A673 (cell line): ENCODE data around the gene OR51B2. TPM values are rescaled to one million over a fixed set of nuclear protein-coding genes. Genes with fewer than 3 reads are reported as not detected.

ENCODE experiments used
- BruUV-seq: library from RNA; stranded (reverse); fragments of 400-500 nt; replicated peaks from 2 replicates; lab custom pipeline; 2021; lab: Mats Ljungman, UMichigan
- CTCF ChIA-PET: fragments of 300-600 bp; sonication (Branson Sonifier 250); formaldehyde crosslinking; loops from one replicate; lab custom pipeline; 2022; ENCODE audit warnings: antibody characterized with exemption; lab: Charles Lee
- POLR2A ChIA-PET: fragments of 300-600 bp; sonication (Branson Sonifier 250); formaldehyde crosslinking; loops from one replicate; lab custom pipeline; 2022; ENCODE audit warnings: antibody characterized with exemption; ENCODE audit not compliant: low non-redundant PET; lab: Charles Lee
- DNase-seq: peaks from one replicate; pipeline ENCODE4 v3.0.0-alpha.2; 2015; ENCODE audit warnings: low spot score
- H3K27ac ChIP-seq: fragments of 200-600 bp; sonication (generic); 2 replicates; pipeline ENCODE4 v1.5.1; 2016; ENCODE audit warnings: mixed run types, low read depth, mild to moderate bottlenecking, mixed read lengths, antibody characterized with exemption, low read length; ENCODE audit not compliant: poor library complexity, severe bottlenecking
- H3K27me3 ChIP-seq: fragments of 200-600 bp; sonication (generic); replicated peaks from 2 replicates; pipeline ENCODE4 v1.6.1; 2017; ENCODE audit warnings: mixed run types, low read depth, mild to moderate bottlenecking, mixed read lengths, antibody characterized with exemption, low read length; ENCODE audit not compliant: insufficient read depth, poor library complexity
- H3K36me3 ChIP-seq: fragments of 200-600 bp; sonication (generic); 2 replicates; pipeline ENCODE4 v1.6.1; 2016; ENCODE audit warnings: mixed run types, mild to moderate bottlenecking, mixed read lengths, antibody characterized with exemption, low read length; ENCODE audit not compliant: insufficient read depth, poor library complexity, severe bottlenecking
- H3K4me1 ChIP-seq: fragments of 200-600 bp; sonication (generic); 2 replicates; pipeline ENCODE4 v1.6.1; 2017; ENCODE audit warnings: mixed run types, mild to moderate bottlenecking, mixed read lengths, antibody characterized with exemption, low read length; ENCODE audit not compliant: insufficient read depth, poor library complexity, severe bottlenecking
- H3K4me3 ChIP-seq: fragments of 200-600 bp; sonication (generic); 2 replicates; pipeline ENCODE4 v1.5.1; 2016; ENCODE audit warnings: low read depth, mixed run types, mild to moderate bottlenecking, mixed read lengths, low read length; ENCODE audit not compliant: poor library complexity, severe bottlenecking
- H3K9me3 ChIP-seq: fragments of 200-600 bp; sonication (generic); 2 replicates; pipeline ENCODE4 v1.6.1; 2016; ENCODE audit warnings: mixed run types, low read depth, mild to moderate bottlenecking, mixed read lengths, antibody characterized with exemption, low read length; ENCODE audit not compliant: poor library complexity, severe bottlenecking
- CTCF ChIP-seq: fragments of 300-800, 200-600 bp; sonication (generic); conservative IDR thresholded peaks from 2 replicates; pipeline ENCODE4 v1.5.1; 2017; ENCODE audit warnings: low read depth, mild to moderate bottlenecking, antibody characterized with exemption, low read length, moderate library complexity, mixed read lengths
- EZH2 ChIP-seq: fragments of 200-600 bp; sonication (generic); IDR thresholded peaks from 2 replicates; pipeline ENCODE4 v1.6.1; 2017; ENCODE audit warnings: borderline replicate concordance, low read depth, mild to moderate bottlenecking, mixed read lengths, antibody characterized with exemption, low read length; ENCODE audit not compliant: poor library complexity, severe bottlenecking
- intact Hi-C: fragments of 100-400 bp; cut with micrococcal nuclease; formaldehyde crosslinking; loops from one replicate; pipeline ENCODE4 v1.10.0; 2022; ENCODE audit not compliant: unreplicated experiment
- total RNA-seq: library from RNA; stranded (reverse); gene quantifications from 2 replicates; pipeline ENCODE4 v1.2.3, GENCODE V29; 2021

The OR51B2 gene
- total RNA-seq, 1 experiment from 2014 or later = not detected

- Histone ChIP-seq H3K4me3 (no peak overlapping the region), H3K27me3 (no peaks in the 10 kb centered on the region), H3K27ac (no peak overlapping the region), H3K36me3 (no peaks in the 10 kb centered on the region), H3K4me1 (no peaks in the 10 kb centered on the region), H3K9me3 (no peaks in the 10 kb centered on the region)
- intact Hi-C loops = no loop called here
- no TSS peak for BruUV-seq
- TF ChIP-seq EZH2 (no peak), CTCF (no peak)
- DNase-seq = no peak
- CTCF ChIA-PET = no interaction called here
- POLR2A ChIA-PET = no interaction called here
Observed at GRCh38 chr11:5286351-5286750, 37.7 kb downstream of the OR51B2 start.

GRCh38 chr11:5285703-5286340, 38.3 kb downstream of the OR51B2 start:
- intact Hi-C loops = no loop called here
- BruUV-seq = no TSS peak
- ChIA-PET POLR2A (no interaction called here), CTCF (interaction anchor here (0.6 kb wide), 1 partner anchor 466 kb away, joined by 4 read pairs; no protein-coding TSS in a partner anchor)
- TF ChIP-seq EZH2 (no peak), CTCF (no peak)
- Histone ChIP-seq H3K4me1 (no peaks in the 10 kb centered on the region), H3K27ac (no peak overlapping the region), H3K4me3 (no peak overlapping the region), H3K36me3 (no peaks in the 10 kb centered on the region), H3K27me3 (no peaks in the 10 kb centered on the region), H3K9me3 (no peaks in the 10 kb centered on the region)
- DNase-seq = no peak

DNA sequence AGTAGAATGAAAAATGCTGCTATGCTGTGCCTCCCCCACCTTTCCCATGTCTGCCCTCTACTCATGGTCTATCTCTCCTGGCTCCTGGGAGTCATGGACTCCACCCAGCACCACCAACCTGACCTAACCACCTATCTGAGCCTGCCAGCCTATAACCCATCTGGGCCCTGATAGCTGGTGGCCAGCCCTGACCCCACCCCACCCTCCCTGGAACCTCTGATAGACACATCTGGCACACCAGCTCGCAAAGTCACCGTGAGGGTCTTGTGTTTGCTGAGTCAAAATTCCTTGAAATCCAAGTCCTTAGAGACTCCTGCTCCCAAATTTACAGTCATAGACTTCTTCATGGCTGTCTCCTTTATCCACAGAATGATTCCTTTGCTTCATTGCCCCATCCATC, 39.5 kb downstream of the OR51B2 start:
- CTCF ChIA-PET = no interaction called here
- intact Hi-C loops = no loop called here
- no TSS peak for BruUV-seq

More for the DNA sequence above, 39.5 kb downstream of the OR51B2 start:
- Histone ChIP-seq H3K36me3 (no peaks in the 10 kb centered on the region), H3K9me3 (no peaks in the 10 kb centered on the region), H3K27me3 (no peaks in the 10 kb centered on the region), H3K4me1 (no peaks in the 10 kb centered on the region), H3K27ac (no peak overlapping the region), H3K4me3 (no peak overlapping the region)
- POLR2A ChIA-PET = no interaction called here
- no peak for TF ChIP-seq CTCF
- TF ChIP-seq EZH2 = no peak
- no peak for DNase-seq
